GM19193 (cell line): ENCODE data around the gene CAPN8.

Source experiments
- POLR2A ChIP-seq: IDR thresholded peaks from 4 replicates; pipeline ENCODE4 v1.6.1; 2011; ENCODE audit not compliant: insufficient read depth, insufficient read length; ENCODE audit errors: extremely low read depth

The CAPN8 gene

GRCh38 chr1:223515421-223515820 is 150.1 kb downstream of the CAPN8 start:
- no peak for TF ChIP-seq POLR2A

- TF ChIP-seq POLR2A, result no peak
These were observed 150.9 kb downstream of the CAPN8 start for GRCh38 chr1:223514644-223515043.

GRCh38 chr1:223513309-223513708 is 152.2 kb downstream of the CAPN8 start:
- TF ChIP-seq POLR2A, result no peak

DNA sequence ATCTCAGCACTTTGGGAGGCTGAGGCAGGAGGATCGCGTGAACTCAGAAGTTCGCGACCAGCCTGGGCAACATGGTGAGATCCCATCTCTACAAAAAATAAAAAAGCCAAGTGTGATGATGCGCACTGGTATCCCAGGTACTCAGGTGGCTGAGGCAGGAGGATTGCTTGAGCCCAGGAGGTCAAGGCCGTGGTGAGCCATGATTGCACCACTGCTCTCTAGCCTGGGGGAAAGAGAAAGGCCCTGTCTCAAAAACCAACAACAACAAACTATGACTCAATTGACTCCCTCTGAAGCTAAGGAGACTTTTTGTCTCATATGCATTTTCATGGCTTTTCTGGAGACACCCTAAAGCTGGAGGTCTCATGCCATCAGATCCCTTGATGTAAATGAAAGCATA is 153.4 kb downstream of the CAPN8 start:
- TF ChIP-seq POLR2A, result no peak

DNA sequence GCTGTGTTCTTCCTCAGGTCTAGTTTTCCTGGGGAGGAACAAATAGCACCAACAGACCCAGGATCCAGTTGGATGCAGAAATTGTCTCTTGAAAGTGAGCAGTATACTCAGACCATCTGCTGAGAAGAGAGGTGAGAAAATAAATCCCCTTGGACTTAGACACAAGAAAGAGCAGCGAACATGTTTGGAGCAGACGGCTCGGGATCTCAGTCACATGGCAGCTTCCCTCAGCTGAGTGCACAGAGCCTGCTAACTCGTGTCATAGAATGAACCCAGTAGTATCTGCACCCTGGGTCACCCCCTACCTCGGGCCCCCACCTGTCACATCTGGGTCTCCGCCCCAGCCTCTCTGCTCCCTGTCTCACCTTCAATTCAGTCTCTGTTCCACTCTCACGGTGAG is 156.7 kb downstream of the CAPN8 start:
- TF ChIP-seq POLR2A, result no peak

GRCh38 chr1:223504741-223505140 is 160.8 kb downstream of the CAPN8 start:
- TF ChIP-seq POLR2A, result no peak

DNA sequence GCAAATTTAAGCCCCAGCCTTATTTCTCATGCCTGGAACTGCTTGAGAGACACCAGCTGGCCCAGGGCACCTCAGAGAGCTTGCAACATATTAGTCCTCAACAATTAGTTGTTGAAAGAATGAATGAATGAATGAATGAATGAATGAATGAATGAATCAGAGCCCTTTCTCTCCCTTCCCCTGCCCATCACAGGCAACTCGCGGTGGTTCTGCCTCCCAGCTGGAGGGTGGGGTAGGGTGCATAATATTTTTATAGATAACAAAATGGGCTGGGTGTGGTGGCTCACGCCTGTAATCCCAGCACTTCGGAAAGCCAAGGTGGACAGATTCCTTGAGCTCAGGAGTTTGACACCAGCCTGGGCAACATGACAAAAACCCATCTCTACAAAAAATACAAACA is 162.2 kb downstream of the CAPN8 start:
- no peak for TF ChIP-seq POLR2A

- no peak for TF ChIP-seq POLR2A
These were observed 164.7 kb downstream of the CAPN8 start for GRCh38 chr1:223500560-223501425.

DNA sequence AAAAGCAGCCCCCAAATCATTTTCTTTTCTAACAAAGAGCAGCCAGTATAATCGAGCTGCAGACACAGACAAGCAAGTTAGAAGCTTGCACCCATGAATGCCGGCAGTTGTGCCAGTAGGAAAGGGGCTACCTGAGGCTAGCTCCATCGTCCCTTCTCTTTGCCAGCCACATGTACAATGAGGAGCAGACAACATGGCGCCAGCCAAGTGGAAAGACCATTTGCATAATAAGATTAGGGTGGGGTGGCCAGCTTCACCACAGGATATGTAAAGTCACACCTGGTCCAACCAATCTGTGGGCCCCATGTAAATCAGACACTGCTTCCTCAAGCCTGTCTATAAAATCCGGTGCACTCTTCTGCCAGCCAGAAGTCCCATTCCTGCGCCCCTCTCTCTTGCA is 168.6 kb downstream of the CAPN8 start:
- no peak for TF ChIP-seq POLR2A

DNA sequence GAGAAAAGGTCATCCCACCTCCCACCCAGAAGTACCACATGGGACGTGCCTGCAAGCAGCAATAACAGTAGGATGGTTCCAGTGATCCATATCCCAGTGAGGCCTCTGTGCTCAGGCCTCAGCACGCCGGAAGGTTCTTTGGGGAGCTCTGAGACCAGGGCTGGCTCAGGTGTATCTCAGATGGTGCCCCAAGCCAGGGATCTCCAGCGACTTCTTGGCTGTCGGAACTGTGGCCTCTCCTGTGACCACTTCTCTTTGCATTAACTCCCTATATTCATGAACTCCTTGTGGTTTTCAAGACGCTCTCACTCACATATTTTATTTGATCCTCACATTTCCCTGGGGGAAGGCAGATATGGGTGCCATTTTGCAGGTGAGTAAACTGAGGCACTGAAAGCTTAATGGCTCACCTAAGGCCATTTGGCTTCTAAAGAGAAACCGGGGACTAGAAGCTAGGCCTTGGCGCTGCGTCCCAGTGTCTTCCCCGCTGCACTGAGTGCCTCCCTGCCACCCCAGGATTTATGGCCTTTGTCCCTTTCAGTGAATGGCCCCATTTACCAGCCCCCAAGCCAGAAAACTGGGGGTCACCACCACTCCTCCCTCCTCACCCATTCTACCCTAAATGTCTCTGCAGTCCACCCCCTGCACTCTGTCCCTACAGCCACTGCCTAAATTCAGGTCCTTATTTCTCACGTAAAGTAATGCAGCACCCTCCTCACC is 170.4 kb downstream of the CAPN8 start:
- TF ChIP-seq POLR2A, result no peak

DNA sequence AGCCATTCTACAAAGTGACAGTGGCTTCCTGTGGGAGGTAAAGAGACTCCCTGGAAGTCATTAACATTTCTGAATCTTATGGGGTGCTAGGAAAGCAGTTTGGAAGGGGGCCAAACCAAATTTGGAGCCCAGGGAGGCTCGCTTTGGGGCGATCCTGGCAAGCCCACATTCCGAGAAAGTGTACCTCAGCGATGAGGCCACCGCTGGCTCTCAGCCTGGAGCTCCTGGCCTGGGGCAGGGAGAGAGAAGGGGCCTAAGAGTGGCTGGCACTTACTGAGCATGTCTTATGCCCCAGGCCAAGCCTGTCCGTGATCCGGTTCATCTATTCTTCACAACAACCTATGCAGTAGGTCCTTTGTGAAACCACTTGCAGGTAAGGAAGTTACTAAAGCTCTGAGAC is 173.5 kb downstream of the CAPN8 start:
- no peak for TF ChIP-seq POLR2A
